GM18499 (cell line): ENCODE results near the gene KRT85.
"Not testable (repeated sequence)": the region's sequence is repeated elsewhere in the genome, so short reads cannot be mapped to it uniquely, and the experiment has no call there.

Experiments used
- ATAC-seq: cut with Tn5 transposase; IDR thresholded peaks from one replicate; pipeline ENCODE4 v1.9.1; 2021; ENCODE audit warnings: moderate number of reproducible peaks; ENCODE audit not compliant: insufficient read depth, unreplicated experiment

Gene KRT85

GRCh38 chr12:52351196-52352059, 15.9 kb downstream of the KRT85 start:
- ATAC-seq = no peak

GRCh38 chr12:52350786-52351185, 16.5 kb downstream of the KRT85 start:
- ATAC-seq = no peak

- ATAC-seq = no peak
Observed at GRCh38 chr12:52350021-52350620, 17.2 kb downstream of the KRT85 start.

- ATAC-seq = no peak
Observed at GRCh38 chr12:52349196-52349595, 18.1 kb downstream of the KRT85 start.

- ATAC-seq = no peak
Observed at GRCh38 chr12:52347551-52348510, 19.4 kb downstream of the KRT85 start.

GRCh38 chr12:52347016-52347415, 20.3 kb downstream of the KRT85 start:
- ATAC-seq = no peak

GRCh38 chr12:52346593-52346992, 20.7 kb downstream of the KRT85 start:
- no peak for ATAC-seq

- not testable (repeated sequence) for ATAC-seq
Observed at GRCh38 chr12:52345041-52345440, 22.2 kb downstream of the KRT85 start.

GRCh38 chr12:52344111-52344510, 23.2 kb downstream of the KRT85 start:
- no peak for ATAC-seq

GRCh38 chr12:52343550-52343949, 23.7 kb downstream of the KRT85 start:
- no peak for ATAC-seq

GRCh38 chr12:52342781-52343490, 24.3 kb downstream of the KRT85 start:
- ATAC-seq = no peak

- ATAC-seq = no peak
Observed at GRCh38 chr12:52341066-52341580, 26.2 kb downstream of the KRT85 start.

GRCh38 chr12:52338241-52338960, 28.9 kb downstream of the KRT85 start:
- ATAC-seq = no peak

GRCh38 chr12:52337054-52337453, 30.2 kb downstream of the KRT85 start:
- ATAC-seq = no peak

- ATAC-seq = no peak
Observed at GRCh38 chr12:52336641-52337040, 30.6 kb downstream of the KRT85 start.

- no peak for ATAC-seq
Observed at GRCh38 chr12:52335598-52336262, 31.6 kb downstream of the KRT85 start.

- no peak for ATAC-seq
Observed at GRCh38 chr12:52334185-52334584, 33.1 kb downstream of the KRT85 start.

- no peak for ATAC-seq
Observed at GRCh38 chr12:52333321-52333720, 34.0 kb downstream of the KRT85 start.

GRCh38 chr12:52332381-52332780, 34.9 kb downstream of the KRT85 start:
- no peak for ATAC-seq
